Stimulated activated CD4-positive, alpha-beta T cell treated with anti-CD3 and anti-CD28 coated beads, Interleukin-2, amount 100 ng/mL, for 4 hours (primary cell): ENCODE data around the gene ITPA.
"Not testable (repeated sequence)": the region's sequence is repeated elsewhere in the genome, so short reads cannot be mapped to it uniquely, and the experiment has no call there.

Source experiments
- DNase-seq: peaks from one replicate; pipeline ENCODE4 v3.0.0-alpha.2; 2020; ENCODE audit warnings: low read depth

Gene ITPA

DNA sequence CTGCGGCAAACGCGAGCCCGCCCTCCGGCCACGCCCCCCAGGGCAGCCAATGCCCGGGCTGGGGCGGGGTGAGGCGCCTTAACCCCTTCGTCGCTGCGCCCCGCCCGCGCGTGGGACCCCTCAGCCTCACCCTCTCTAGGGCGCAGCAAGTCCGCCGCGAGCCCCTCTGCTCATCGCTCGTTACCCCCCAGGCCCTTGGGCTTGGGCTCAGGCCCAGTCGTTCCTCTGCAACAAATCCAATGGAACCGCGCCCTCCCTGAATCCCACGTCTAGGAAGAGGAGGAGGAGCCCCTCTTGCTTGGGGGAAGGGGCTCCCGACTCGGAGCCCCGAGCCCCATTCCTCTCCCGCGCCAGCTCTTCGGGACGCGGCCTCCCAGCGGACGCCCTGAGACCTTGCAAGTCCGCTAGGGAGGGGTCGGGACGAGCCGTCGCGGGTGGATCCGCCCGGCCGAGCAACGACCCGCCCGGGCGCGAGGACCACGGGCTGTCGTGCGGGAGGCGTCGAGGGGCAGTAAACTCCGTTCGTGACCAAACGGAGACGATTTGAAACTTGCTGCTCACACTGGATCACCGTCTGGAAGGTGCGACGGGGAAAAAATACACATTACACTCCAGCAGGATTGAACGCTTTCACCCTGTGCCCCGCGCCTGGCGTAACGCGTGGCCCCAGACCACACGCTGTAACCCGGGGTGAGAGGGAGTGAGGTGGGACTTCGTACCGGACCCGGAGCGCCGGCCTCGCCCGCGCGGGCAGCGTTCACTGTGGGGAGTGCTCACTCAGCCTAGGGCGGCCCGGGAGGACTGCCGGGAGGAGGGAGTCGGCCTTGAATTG is 35.5 kb upstream of the ITPA start:
- DNase-seq, result peak; percentile 84

DNA sequence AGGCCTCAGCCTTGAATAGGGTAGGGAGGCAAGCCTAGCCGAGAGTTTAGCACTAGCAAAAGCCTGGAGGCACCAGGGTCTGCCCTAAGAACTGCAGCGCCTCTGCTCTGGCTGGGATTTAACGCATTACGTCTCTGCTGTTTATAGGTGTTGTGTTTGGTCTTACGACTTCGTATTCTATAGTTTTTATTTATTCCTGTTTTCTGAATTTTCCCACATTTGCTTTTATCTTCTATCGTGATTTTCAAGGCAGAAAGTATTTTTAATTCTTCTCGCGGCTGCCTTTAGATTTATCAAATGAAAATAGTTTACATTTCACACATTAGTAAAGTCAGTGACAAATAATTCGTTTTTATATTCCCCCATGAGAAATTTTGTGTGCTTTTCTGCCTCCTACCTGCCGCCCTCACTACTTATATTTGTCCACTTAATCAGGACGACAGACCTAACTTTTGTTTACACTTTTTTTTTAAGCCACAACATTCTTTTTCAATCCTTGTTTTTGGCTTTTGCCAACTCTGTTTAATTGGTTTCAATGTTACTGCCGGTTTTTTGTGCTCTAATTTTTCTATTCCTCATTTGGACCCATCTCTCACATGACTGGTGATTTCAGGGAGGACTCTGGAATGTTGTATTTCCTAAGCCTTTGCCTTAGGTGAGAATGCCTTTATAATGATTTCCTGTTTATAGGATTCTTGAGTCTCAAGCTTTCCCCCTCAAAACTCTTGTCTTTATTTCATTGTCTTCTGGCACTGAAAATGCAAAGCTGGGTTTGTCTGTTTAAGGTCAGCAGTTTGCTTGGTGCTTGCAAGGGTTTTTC is 34.6 kb upstream of the ITPA start:
- no peak for DNase-seq

DNA sequence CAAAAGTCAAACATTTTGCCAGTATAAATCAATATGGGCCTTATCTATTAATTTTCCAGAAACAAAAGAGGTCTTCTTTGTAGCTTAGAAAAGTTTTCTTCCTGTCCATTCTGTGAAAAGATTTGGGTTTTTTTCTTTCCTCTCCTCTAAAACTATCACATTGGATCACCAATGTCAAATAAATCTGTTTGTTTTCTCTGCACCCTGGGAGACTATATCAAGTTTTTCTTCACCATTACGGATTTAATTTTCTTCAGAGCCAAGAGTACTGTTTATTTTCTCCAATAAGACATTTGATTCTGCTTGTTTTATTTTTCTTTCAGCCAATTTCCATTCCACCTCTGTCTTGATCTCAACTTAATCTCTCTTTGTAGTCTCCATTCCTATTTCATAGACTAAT is 34.0 kb upstream of the ITPA start:
- no peak for DNase-seq

DNA sequence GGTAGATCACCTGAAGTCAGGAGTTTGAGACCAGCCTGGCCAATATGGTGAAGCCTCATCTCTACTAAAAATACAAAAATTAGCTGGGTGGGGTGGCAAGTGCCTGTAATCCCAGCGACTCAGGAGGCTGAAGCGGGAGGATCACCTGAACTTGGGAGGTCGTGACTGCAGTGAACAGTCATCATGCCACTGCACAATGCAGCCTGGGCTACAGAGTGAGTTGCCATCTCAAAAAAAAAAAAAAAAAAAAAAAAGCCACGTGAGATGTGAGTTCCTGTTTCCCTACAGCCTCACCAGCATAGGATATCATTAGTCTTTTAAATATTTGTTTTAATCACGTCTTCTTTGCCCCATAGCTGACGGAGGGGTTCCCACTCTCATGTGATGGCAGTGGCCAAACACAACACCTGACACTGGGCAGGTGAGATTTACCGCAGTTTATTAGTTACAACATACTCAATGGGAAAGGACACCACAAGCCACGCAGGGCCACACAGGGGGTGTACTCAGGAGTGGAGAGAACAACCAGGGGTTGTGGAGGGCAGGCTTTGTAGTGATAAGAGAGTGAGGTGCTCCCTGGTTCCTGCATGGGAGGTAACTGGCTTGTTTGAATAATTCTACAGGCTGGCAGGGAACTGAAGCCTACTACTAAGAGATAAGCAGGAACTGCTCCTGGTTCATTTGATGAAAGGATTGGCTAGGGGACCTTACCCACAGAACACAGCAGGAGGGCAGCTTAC is 31.4 kb upstream of the ITPA start:
- DNase-seq, result no peak

DNA sequence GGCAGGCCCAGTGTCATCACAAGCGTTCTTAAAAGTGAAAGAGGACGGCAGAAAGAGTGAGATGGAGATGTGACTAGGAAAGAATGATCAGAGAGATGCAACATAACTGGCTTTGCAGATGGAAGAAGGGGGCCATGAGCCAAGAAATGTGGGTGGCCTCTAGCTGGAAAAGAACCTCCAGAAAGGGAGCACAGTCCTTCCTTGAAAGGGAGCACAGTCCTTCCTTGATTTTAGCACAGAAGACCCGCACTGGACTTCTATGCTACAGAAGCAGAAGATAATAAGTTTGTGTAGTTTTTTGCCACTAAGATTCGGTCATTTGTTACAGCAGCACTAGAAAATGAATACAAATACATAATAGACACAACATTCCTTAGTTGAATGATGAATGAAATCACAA is 29.0 kb upstream of the ITPA start:
- no peak for DNase-seq

DNA sequence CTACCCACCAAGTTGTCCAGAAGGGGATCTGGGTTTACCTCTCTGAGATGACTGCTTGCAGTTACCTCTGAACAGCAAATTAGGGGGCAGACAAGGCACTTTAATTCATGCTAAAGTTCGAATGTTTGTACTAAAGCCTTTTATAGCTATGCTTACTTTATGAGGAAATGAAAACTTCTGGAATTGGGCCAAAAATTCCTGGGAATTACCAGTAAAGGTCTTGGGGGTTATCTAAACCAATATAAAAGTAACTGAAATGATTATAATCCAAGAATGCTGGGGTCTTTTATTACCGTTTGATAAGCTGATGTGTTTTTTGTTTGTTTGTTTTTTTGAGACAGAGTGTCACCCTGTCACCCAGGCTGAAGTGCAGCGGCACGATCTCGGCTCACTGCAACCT is 28.0 kb upstream of the ITPA start:
- DNase-seq, result no peak

DNA sequence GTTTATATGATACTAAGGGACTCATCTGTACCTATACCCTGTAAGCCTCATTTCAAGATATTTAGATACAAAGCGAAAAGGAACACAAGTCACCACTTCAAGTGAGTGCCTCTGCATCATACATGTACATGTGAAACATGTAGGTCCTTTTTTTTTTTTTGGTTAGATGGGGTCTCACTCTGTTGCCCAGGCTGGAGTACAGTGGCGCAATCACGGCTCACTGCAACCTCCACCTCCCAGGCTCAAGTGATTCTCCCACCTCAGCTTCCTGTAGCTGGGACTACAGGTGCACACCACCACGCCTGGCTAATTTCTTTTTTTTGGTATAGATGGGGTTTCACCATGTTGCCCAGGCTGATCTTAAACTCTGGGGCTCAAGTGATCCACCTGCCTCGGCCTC is 26.9 kb upstream of the ITPA start:
- DNase-seq, result not testable (repeated sequence)

DNA sequence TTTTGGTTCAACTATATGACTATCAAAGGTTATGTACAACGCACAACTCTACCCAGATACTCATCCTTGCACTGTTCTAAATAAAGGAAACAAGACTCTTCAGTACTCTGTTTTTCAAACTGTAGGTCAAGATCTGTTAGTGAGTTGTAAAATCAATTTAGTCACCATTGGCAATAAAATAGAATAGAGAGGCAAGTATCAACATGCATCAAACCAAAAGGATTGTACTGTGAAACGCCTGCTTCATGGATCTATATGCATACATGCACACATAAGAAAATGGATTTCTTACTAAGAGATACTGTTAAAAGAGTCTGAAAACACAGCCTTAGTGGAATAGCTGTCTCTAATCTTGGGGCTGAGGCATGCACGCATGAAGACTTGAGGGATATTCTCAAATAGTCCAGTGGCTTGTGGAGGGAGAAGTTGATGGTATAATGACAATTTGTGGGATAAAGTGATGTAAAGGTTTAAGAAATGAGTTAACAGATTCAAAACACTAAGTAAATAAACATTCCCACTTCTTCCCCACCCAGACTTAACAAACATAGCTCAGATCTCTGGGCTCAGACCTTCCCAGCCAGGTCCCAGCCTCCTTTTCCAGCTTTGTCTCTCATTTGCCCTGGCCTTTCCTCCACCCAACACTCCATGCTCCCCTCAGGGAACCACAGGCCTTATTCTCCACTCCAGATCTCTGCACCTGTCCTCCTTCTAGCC is 25.2 kb upstream of the ITPA start:
- DNase-seq, result no peak

DNA sequence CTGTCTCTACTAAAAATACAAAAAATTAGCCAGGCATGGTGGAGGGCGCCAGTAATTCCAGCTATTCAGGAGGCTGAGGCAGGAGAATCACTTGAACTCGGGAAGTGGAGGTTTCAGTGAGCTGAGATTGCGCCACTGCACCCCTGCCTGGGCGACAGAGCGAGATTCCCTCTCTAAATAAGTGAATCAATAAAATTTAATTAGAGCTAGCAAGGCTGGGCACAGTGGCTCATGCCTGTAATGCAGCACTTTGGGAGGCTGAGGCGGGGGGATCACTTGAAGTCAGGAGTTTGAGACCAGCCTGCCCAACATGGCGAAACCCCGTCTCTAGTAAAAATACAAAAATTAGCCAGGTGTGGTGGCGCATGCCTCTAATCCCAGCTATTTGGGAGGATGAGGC is 21.4 kb upstream of the ITPA start:
- not testable (repeated sequence) for DNase-seq

DNA sequence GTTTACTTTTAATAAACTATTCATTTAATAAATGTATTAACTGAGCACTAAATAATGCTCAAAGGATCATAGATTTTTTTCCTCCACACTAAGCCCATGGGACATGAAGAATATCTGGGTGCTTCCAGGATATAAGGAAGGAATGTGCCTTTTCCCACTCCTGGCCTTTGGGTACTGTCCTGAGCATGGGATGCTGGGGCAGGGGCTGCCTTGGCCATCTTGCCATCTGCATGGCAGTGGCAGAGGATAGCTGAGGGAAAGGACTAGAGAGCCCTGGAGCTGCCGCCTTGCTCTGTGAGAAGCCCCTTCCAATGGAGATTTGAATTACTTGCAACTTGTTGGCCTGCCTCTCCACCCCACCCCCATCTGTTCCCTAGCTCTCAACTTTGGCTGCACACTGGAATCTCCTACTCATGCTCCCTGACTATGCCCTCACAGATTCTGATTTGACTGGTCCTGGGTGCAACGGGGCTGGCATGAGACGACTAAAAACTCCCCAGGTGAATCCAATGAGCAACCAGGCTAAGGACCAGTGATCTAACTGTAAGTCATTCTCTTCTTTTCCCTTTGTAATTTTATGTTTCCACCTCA is 20.4 kb upstream of the ITPA start:
- DNase-seq, result no peak

DNA sequence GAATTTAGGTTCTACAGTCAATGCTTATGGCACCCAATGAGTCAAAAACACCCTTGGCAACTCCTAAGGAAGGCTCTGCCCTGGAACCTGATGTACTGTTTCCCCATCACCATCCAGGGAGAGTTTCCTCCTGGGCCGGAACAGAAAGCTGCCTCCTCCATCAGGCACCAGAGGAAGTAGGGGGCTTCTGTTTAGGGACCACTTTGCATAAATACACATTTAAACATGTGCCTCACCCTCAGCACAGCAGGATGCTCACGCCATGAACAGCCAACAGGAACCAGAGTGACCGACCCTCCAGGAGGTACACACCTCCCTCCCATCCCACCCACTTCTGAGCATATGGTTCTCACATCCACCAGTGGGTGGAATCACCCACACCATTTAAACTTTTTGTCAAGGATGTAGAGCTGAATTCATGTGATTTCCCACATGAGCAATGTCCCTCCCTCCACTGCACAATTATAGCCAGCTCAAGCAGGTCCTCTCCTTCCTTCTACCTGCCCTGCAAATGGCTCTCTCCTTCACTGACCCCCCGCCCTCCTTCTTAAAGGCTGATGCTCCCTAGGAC is 19.7 kb upstream of the ITPA start:
- no peak for DNase-seq

DNA sequence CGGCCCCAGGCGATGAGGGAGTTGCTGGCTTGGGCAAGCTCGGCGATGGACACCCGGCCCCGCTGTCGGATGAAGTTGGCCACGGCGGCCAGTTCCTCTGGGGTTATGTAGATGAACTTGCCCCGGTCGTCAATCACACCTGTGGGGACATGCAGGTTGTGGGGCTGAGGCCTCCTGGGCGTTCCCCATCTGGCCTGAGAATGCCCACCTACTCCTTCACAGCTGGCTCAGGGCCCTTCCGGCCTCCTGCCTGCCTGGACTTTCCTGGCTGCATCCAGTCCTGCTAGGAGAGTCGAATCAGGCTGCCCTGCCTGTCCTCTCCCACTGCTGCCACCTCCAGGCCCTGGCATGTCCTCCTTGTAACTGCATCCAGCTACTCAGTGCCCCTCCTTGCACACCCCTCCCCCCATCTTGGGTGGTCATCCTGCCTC is 18.6 kb upstream of the ITPA start:
- no peak for DNase-seq

DNA sequence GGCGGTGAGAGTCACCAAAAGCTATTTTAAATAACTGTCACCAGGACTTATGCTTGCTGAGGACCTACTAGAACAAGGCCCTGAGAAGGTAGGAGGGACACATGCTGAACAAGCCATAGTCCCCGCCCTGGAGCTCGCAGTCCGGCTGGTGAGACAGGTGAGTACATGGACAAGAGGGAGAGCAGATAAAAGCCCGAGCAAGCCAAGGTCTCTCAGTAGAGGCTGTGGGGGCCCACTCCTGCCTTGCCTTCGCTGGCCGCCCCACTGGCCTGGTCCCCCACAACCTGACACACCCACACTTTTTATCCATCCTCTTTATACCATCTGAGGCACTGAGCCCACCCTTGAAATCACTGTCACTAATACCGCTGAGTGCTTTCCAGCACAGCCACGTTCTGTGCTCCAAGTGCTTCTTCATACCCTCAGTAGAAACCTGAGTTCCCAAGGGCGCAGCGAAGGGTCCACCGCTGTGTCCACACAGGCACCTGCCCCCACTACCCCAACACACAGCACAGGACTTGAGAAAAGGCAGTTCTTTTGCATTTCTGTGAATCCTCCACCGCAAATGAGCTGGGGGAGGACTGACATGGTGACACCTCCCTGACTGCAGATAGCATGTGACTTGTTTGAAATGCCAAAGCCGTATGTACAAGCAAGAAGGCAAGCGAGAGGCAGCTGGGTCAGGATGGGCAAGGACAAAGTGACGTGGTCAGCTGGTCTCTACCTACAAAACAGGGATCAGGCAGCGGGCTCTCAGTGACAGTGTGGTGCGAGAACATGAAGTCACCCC is 16.9 kb upstream of the ITPA start:
- DNase-seq, result no peak

DNA sequence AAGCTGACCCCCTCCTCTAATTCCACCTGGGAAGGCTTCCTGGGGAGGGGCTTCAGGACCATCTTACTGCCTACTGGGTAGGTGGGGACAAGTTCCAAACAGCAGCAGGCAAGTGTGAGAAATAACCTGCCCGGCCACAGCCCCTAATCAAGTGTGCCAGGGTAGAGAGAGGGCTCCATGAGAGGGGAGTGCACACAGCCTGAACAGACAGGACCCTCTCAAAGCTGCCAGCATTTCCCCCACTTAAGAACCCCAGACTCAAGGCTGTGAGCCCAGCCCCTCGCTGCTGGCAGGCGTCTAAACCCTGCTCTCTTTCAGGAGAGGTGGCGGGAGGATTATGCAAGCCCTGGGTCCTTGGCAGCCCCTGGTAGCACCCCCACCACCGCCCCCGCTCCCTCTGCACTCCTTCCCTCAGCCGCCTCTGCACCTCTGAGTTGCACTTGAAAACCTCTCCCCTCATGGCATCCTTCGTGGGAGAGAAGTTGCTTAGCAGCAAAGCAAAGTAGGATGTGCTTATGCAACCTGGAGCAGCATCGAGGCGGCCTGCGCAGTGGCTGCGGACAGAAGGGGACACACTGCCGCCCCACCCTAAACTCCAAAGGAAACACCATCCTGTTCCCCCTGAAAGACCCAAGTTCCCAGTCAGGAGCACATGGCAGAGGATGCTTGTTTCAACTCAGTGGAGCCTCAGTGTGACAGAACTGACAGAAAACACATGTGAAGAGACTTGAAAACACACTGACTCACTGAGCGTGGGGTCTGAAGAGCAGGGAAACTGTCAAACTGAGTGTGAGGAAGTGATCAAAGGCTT is 15.3 kb upstream of the ITPA start:
- DNase-seq, result no peak

DNA sequence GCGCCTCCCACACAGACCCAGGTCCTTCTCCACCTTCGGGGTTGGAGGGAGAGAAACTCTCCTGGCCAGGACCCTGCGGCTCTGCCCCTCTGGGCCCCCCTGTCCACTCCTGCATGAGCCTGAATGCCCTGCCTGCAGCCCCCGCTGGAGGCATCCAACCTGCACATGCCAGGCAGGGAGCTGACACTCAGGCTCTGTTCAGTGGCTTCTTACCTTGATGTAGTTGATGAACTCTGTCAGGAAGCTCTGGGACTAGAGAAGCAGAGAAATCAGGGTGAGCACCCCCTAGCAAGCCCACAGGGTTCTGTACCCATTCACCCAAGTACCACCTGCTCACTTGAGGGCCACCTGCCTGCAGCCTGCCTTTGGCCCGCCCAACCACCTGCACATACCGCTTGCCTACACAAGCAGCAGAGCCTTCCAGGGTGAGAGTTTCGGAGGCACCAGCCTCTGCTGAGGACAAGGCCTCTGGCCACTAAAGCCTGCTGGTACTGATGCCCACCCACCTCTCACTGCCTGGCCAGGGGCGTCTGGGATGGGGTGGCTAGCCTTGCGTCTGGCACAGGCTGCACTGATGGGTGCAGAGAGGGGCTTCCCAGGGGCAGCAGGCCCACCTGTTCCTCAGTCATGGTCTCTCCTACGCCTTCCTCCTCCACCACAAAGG is 14.5 kb upstream of the ITPA start:
- DNase-seq, result no peak

DNA sequence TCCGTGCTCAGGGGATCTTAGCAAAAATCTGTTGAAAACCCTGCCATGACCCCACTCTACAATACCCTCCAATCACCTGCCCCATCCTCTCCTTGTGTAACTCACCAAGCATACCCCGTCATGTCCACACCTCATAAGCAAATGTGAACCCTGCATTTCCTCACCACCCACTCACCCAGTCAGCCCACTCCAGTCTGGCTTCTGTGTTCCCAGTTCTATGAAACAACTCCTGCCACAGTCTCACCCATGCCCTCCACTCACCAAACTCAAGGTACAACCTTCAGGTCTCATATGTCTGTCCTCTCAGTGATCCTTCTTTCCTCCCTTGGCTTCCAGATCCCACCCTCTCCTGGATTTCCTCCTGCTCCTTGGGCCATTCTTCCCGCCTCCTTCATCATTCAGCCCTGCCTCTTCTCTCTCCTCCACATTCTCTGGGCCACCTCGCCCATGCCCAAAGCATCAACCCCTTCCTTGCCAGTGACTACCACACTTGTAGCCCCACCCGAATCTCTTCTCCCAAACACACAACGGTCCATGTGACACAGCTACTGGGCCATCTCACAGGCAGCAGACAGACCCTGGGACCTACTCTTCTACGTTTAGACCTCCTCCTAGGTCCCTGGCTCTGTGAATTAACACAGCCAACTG is 13.6 kb upstream of the ITPA start:
- no peak for DNase-seq

DNA sequence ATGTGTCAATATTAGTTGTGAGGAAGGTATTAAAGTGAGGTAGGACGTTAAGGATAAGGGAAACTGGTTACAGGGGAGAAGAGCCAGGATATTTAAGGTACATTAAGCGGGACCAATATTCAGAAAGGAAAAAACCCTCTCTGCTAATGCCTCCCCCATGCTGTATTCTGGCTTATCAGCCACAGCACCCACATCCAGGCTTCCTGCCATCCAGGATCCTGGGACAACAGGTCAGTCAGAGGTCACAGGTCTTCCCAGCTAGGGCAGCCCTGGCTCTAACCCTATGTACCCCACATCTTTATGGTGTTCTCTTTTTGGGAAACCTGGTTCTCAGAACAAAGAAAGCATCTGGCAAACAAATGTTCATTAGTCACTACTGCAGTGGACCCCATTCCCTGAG is 10.1 kb upstream of the ITPA start:
- DNase-seq, result no peak

DNA sequence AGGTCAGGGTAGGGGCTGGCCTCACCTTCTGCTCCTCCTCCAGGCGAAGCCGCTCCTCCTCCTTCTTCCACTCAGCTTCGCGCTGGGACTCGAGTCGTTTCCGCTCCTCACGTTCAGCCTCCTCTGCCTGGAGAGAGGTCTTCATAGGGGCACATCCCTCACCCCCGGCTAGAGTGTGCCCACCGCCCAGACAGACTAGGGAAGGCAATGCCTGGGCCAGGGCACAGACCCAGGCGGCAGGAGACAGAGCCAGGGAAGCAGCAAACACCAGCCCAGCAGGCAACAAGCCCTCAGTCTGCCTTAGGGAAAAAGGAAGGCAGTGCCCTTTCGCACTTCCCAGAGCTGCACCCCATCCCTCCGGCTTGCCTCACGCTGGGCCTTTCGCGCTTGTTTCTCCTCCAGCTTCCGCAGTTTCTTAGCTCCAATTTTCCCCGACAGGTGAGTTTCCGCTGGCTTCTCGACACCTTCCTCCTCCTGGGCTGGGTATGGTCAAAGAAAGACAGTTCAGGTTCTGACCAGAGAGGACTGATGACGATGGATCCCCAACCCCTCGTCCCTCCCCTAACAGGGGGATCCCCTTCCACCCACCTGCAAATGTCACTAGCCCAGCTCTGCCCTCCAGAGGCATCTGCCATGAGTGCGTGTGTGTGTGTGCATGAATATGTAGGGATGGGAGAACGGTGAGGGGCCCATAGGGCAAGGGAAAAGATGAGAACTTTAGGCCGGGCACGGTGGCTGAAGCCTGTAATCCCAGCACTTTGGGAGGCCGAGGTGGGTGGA is 9.1 kb upstream of the ITPA start:
- no peak for DNase-seq
